Liver (tissue), 3 donors: ENCODE data around the gene TSHZ2.

Experiments used
- EGR1 ChIP-seq, 2 donors: IDR thresholded peaks; 2 replicates each; pipeline ENCODE4 v1.6.1; 2016 to 2018; ENCODE audit warnings: antibody characterized with exemption in 2 of 2, low read depth in 2 of 2
- FOXA1 ChIP-seq: IDR thresholded peaks from 2 replicates; pipeline ENCODE4 v1.6.1; 2016; ENCODE audit warnings: antibody characterized with exemption
- GABPA ChIP-seq, 2 donors: IDR thresholded peaks in 1 of 2; conservative IDR thresholded peaks in 1 of 2; 2 replicates each; pipeline ENCODE4 v1.6.1; 2016; ENCODE audit warnings: antibody characterized with exemption in 2 of 2, mild to moderate bottlenecking in 1 of 2, moderate library complexity in 1 of 2
- JUND ChIP-seq, 2 donors: IDR thresholded peaks; 2 replicates each; pipeline ENCODE4 v1.6.1; 2016; ENCODE audit warnings: antibody characterized with exemption in 2 of 2
- RAD21 ChIP-seq, 2 donors: IDR thresholded peaks; 2 replicates each; pipeline ENCODE4 v1.6.1; 2016; ENCODE audit warnings: antibody characterized with exemption in 2 of 2, mild to moderate bottlenecking in 2 of 2
- SP1 ChIP-seq: IDR thresholded peaks from 2 replicates; pipeline ENCODE4 v1.6.1; 2018; ENCODE audit warnings: antibody characterized with exemption, mild to moderate bottlenecking
- TAF1 ChIP-seq: conservative IDR thresholded peaks from 2 replicates; pipeline ENCODE4 v1.6.1; 2016; ENCODE audit warnings: antibody characterized with exemption, mild to moderate bottlenecking
- TF ChIP-seq, protein P1 (sequence below): fragments of 150-350 bp; IDR thresholded peaks from 2 replicates; pipeline ENCODE4 v1.5.1; 2017; ENCODE audit warnings: improper control_type of control experiment, low read depth, low read length; ENCODE audit not compliant: missing input control
- TF ChIP-seq, protein P2 (sequence below): IDR thresholded peaks from 2 replicates; pipeline ENCODE4 v1.6.1; 2016; ENCODE audit warnings: antibody characterized with exemption
- TF ChIP-seq, protein P3 (sequence below): IDR thresholded peaks from 2 replicates; pipeline ENCODE4 v1.6.1; 2016; ENCODE audit warnings: antibody characterized with exemption
- TF ChIP-seq, protein P4 (sequence below): IDR thresholded peaks from 2 replicates; pipeline ENCODE4 v1.6.1; 2016; ENCODE audit warnings: antibody characterized with exemption
- donor health status: healthy.
- donor health status: healthy.

DNA sequence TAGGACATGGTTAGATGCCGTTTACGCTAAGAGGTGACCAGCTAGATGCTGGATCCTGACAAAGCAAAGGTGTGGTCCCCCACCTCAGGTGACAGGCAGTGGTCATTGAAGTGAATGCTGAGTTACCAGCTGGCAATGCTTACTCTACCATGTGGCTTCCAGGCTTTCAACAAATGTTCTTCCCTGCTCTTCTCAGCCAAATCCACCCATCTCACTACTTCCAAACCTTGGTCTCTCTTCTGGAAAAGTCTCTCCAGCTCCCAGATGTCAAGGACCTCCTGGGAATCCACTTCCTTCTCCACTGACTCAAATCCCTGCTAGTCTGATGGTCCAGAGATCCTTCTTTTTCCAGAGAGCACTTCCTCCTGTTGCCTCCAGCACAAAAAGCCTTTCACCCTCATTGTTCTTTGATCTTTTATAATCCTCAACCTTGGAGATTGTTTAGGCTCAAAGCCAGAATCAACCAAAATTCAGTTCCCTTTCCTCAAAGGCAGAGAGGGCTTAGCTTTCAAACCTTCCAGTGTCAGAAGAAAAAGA lies 393.4 kb downstream of the TSHZ2 start:
- TF ChIP-seq FOXA1 (no peak), TAF1 (no peak), EGR1 (IDR thresholded peaks at IDR 0.05; ENCODE audit: low read depth in 2 of 2) (no peak), RAD21 (IDR thresholded peaks at IDR 0.05) (no peak), SP1 (no peak), GABPA (IDR thresholded peaks at IDR 0.05 in 1 of 2, conservative IDR thresholded peaks at IDR 0.05 in 1 of 2) (no peak), JUND (IDR thresholded peaks at IDR 0.05) (no peak)
- TF ChIP-seq, protein P1, sequence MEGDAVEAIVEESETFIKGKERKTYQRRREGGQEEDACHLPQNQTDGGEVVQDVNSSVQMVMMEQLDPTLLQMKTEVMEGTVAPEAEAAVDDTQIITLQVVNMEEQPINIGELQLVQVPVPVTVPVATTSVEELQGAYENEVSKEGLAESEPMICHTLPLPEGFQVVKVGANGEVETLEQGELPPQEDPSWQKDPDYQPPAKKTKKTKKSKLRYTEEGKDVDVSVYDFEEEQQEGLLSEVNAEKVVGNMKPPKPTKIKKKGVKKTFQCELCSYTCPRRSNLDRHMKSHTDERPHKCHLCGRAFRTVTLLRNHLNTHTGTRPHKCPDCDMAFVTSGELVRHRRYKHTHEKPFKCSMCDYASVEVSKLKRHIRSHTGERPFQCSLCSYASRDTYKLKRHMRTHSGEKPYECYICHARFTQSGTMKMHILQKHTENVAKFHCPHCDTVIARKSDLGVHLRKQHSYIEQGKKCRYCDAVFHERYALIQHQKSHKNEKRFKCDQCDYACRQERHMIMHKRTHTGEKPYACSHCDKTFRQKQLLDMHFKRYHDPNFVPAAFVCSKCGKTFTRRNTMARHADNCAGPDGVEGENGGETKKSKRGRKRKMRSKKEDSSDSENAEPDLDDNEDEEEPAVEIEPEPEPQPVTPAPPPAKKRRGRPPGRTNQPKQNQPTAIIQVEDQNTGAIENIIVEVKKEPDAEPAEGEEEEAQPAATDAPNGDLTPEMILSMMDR: no peak
- TF ChIP-seq, protein P2, sequence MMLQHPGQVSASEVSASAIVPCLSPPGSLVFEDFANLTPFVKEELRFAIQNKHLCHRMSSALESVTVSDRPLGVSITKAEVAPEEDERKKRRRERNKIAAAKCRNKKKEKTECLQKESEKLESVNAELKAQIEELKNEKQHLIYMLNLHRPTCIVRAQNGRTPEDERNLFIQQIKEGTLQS: no peak
- TF ChIP-seq, protein P3, sequence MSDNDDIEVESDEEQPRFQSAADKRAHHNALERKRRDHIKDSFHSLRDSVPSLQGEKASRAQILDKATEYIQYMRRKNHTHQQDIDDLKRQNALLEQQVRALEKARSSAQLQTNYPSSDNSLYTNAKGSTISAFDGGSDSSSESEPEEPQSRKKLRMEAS: no peak
- TF ChIP-seq, protein P4, sequence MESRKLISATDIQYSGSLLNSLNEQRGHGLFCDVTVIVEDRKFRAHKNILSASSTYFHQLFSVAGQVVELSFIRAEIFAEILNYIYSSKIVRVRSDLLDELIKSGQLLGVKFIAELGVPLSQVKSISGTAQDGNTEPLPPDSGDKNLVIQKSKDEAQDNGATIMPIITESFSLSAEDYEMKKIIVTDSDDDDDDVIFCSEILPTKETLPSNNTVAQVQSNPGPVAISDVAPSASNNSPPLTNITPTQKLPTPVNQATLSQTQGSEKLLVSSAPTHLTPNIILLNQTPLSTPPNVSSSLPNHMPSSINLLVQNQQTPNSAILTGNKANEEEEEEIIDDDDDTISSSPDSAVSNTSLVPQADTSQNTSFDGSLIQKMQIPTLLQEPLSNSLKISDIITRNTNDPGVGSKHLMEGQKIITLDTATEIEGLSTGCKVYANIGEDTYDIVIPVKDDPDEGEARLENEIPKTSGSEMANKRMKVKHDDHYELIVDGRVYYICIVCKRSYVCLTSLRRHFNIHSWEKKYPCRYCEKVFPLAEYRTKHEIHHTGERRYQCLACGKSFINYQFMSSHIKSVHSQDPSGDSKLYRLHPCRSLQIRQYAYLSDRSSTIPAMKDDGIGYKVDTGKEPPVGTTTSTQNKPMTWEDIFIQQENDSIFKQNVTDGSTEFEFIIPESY: no peak
